Measurements from ENCODE around the gene OTOP3. TPM values are rescaled to one million over a fixed set of nuclear protein-coding genes. Genes with fewer than 3 reads are reported as not detected.

Gene OTOP3
- total and polyA plus RNA-seq, 2 experiments from 2014 or later = not detected

DNA sequence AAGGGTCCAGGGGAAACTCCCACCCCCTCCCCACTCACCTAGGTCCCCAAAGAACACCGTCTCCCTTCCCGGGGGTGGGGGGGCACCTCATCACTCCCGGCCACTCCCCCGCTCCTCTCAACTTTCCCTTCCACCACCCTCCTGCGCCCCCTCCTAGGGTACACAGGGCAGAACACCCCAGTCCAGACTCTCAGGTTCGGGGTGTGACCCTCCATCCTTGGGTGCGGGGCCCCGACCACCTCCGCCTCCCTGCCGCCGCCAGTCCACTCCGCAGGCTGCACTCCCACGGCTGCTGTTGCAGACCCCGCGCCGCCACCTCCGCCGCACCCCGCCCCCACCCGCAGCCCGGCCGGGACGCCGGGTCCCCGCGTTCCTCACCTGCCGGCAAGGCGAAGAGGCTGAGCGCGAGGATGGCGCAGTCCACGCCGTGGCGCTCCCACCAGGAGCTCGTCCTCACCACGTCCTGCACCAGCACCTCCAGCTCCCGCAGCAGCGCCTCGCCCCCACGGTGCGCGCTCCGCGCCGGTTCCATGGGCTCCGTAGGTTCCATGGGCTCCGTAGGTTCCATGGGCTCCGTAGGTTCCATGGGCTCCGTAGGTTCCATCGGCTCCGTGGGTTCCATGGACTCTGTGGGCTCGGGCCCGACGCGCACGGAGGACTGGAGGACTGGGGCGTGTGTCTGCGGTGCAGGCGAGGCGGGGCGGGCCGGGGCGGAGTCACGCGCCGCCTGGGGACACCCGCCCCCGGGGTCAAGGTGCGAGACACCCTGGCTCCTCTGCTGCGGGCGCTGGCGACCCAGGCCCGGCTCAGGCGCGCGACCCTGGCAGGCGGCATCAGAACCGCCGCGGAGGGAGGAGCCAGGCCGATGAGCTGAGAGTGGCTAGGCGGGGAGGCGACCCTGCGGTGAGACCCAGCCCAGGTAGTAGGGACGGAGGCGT lies 42.5 kb upstream of the OTOP3 start, which contains the start of gene FADS6 (continued):
- TF ChIP-seq ZNF462 (CRISPR knock-in tag; IDR thresholded peaks at IDR 0.05) (no peak), CREB1 (CRISPR knock-in tag; IDR thresholded peaks at IDR 0.05; ENCODE audit: low read depth) (no peak), NANOG (IDR thresholded peaks at IDR 0.05; ENCODE audit: borderline replicate concordance) (no peak), EZH2phosphoT487 (IDR thresholded peaks at IDR 0.05; ENCODE audit: unreplicated experiment) (no peak), STAT1 (IDR thresholded peaks at IDR 0.05; ENCODE audit: unreplicated experiment) (no peak)
- TF ChIP-seq, protein P1, sequence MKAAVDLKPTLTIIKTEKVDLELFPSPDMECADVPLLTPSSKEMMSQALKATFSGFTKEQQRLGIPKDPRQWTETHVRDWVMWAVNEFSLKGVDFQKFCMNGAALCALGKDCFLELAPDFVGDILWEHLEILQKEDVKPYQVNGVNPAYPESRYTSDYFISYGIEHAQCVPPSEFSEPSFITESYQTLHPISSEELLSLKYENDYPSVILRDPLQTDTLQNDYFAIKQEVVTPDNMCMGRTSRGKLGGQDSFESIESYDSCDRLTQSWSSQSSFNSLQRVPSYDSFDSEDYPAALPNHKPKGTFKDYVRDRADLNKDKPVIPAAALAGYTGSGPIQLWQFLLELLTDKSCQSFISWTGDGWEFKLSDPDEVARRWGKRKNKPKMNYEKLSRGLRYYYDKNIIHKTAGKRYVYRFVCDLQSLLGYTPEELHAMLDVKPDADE (IDR thresholded peaks at IDR 0.05) = no peak

Data from GM23338 (cell line).